ENCODE results near the gene NDUFB7.

- TF ChIP-seq CTCF (IDR thresholded peaks at IDR 0.05) (no peak), POLR2AphosphoS5 (IDR thresholded peaks at IDR 0.05; ENCODE audit: insufficient read depth in 1 of 2, low read depth in 1 of 2) (no peak)
Measured at GRCh38 chr19:14516746-14517438, 55.0 kb downstream of the NDUFB7 start.
